Activated naive CD4-positive, alpha-beta T cell treated with Interleukin-2 at 50 U/mL for 16 hours (primary cell): Measurements from ENCODE around the gene RMDN3.

ENCODE experiments used
- DNase-seq: peaks from one replicate; pipeline ENCODE4 v3.0.0-alpha.2; 2020

Gene RMDN3

DNA sequence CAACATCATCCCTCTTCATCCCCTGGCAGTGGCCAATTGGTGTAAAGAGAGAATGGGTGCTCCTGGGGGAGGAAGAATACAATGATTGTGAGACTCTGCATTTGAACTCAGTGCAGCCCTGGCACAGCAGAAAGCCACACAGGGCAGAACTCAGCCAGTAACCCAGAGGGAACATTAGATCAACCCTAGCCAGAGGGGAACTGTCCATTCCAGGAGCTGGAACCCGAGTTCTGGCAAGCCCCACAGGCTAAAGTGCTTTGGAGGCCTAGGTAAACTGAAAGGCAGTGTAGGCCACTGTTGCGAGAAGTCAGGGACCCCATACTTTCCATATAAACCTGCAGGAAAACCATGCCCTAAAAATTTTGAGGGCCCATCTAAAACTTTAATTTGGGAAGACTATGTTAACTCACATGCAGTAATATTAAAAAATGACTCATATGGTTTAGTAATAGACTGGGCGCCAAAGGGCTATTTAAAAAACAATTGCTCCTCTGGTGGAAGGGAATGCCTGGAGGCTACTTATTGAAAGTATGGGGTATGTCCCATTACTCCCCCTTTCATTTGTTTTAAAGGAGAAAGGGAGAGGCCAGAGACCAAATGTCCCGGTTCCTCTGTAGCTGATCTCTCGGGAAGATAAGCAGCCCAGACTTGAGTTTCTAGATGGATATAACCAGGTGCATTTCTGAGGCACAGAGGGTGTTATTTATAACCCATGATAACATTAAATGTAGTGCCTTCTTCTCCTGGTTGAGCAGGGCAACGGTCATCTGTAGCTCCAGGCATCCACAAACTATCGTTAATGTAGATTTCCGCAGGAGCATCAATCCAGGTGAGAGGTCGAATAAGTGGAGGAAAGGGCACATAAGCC lies 65.9 kb downstream of the RMDN3 start:
- DNase-seq, result no peak
